Subcutaneous adipose tissue (tissue), 4 donors: ENCODE results near the gene COLQ. TPM values are rescaled to one million over a fixed set of nuclear protein-coding genes. Genes with fewer than 3 reads are reported as not detected.

Experiments
- total RNA-seq, 4 donors: library from RNA; depleted of rRNA; stranded (reverse); fragments of >200 nt; gene quantifications; one replicate each; pipeline ENCODE4 v1.1.0, GENCODE V29; 2016
- TF ChIP-seq, protein P1 (sequence below): fragments of 450-650 bp; IDR thresholded peaks from one replicate; pipeline ENCODE4 v1.5.1; 2016; ENCODE audit warnings: low read depth, mild to moderate bottlenecking, control low read depth, antibody characterized with exemption, moderate library complexity

COLQ gene
- total RNA-seq, 4 donors from 2014 or later = 2.0 to 5.1 (median 3.5) TPM

DNA sequence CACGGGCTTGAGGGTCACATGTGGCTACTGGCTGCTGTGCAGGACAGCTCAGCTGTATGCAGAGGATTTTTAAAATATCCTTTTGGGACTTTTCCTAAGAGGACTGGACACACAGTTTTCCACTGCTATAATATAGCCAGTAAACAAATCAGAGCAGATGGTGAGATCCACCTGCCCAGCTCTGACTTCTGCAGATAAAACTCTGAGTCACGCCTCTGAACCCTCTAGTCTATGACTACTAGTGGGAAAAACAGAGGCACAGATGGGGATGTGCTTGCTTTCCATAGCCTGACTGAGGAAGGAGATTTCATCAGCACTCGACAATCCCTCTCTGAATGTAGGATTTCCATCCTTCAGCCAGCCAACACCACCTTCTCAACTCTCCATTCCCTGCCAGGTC is 45.1 kb downstream of the COLQ start:
- TF ChIP-seq, protein P1, sequence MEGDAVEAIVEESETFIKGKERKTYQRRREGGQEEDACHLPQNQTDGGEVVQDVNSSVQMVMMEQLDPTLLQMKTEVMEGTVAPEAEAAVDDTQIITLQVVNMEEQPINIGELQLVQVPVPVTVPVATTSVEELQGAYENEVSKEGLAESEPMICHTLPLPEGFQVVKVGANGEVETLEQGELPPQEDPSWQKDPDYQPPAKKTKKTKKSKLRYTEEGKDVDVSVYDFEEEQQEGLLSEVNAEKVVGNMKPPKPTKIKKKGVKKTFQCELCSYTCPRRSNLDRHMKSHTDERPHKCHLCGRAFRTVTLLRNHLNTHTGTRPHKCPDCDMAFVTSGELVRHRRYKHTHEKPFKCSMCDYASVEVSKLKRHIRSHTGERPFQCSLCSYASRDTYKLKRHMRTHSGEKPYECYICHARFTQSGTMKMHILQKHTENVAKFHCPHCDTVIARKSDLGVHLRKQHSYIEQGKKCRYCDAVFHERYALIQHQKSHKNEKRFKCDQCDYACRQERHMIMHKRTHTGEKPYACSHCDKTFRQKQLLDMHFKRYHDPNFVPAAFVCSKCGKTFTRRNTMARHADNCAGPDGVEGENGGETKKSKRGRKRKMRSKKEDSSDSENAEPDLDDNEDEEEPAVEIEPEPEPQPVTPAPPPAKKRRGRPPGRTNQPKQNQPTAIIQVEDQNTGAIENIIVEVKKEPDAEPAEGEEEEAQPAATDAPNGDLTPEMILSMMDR = no peak

DNA sequence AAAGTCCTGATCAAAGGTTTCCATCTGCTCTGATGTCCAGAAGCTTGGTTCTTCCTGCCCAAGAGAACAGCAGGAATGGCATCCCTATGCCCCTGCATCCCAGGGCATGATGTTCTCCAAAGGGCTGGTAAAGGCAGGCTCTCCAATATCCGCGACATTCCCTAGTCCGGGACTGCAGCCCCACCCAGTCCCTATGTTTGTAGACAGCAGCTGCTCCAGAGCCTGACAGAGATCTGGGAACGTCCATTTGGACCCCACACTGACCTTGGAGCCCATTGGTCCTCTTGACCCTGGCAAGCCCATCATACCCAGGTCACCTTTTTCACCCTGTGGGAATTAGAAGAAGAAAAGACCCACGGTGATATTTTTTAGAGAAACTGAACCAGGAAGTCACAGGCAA is 46.3 kb downstream of the COLQ start:
- TF ChIP-seq, protein P1 = no peak

DNA sequence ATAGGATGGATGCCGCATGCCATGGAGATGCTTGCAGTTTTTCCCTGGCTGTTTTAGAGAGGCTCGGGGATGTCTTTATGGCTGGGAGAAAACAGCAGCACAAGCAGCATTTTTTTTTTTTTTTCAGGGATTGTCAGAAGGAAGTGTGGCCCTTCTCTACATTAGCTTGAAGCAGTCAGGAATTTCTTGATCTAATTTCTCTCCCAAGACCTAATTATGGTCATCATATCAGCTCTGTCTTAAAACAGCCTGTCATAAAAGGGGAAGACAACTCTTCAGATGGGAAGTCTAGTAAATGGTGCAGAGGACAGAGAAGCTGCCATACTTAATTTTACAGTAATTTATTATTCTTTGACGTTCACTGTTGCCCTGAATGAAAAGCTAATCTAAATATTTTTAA is 49.6 kb downstream of the COLQ start:
- TF ChIP-seq, protein P1 = no peak

DNA sequence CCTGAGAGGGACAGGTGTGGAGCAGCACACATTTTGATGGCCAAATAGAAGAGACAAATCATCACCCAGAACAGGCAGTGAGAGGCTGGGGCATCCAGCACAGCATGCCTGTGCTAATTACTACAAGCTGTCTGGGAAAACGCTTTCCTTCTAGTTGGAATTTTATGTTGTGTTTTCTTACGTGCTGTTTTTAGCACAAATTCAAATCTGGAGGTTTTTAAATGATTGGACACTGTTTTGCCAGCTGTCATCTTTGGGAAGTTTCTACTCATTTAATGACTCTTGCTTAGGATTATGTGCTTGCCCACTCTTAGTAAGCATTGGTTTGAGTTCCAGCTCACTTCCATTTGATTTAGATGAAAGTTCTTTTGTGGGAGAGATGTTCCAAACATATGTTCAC is 50.7 kb downstream of the COLQ start:
- TF ChIP-seq, protein P1 = no peak

DNA sequence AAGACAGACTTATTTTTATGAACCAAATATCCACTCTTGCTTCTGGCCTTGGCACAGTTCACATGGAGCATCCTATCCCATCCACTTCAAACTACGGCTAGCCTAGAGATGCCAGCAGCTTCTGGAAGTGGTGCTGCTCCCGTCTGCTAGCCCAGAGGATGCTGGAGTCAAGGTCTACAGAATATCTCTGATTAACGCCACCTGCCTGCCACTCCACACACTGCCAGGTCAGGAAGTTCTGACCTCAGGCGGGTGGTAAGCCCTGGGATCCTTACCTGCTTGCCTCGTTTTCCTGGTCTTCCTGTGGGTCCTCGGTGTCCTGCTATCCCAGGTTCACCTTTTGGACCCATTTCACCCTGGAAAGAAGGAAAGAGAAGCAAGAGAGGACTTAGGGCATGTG is 51.2 kb downstream of the COLQ start:
- TF ChIP-seq, protein P1 = no peak

DNA sequence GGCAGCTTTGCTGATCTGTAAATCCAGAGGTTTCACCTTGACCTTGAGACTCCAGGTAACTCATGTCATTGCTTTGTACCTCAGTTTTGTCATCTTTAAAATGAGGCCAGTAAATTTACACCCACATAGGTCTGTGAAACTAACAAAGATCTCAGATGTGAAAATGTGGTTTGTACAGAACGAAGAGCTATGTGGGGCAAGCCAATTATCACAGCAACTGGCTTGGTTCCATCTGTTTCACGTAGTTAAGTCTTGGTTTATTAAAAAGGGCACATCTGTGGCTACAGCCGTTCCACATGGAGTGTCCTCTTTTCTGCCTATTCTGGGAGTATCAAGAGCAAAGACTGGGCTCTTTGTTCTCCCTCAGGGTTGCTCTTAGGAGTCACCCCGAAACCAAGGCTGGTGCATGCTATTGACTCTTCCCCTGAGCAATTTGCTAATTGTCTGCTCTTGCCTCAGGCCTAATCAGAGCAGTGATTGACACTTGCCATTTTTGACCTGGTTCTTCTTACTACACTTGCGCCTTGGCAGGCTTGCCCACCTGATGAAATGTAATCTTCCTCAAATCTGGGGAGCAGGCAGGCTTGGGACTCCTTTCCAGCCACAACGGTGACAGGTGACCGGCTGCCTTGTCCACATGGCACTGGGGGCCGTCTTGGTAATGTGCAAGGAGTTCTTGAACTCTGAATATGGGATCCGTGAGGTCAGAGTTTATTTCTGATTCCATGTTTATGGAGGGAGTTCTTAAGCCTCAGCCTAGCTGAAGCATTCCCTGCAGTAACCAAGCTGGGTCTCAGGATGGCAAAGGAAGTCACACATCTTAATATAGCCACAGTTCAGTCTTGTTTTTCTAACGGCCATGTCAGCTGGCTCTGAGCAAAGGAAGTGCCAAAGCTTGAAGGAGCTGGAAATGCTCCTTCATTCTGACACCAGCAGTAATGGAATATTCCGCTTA is 54.0 kb downstream of the COLQ start:
- TF ChIP-seq, protein P1 = no peak

DNA sequence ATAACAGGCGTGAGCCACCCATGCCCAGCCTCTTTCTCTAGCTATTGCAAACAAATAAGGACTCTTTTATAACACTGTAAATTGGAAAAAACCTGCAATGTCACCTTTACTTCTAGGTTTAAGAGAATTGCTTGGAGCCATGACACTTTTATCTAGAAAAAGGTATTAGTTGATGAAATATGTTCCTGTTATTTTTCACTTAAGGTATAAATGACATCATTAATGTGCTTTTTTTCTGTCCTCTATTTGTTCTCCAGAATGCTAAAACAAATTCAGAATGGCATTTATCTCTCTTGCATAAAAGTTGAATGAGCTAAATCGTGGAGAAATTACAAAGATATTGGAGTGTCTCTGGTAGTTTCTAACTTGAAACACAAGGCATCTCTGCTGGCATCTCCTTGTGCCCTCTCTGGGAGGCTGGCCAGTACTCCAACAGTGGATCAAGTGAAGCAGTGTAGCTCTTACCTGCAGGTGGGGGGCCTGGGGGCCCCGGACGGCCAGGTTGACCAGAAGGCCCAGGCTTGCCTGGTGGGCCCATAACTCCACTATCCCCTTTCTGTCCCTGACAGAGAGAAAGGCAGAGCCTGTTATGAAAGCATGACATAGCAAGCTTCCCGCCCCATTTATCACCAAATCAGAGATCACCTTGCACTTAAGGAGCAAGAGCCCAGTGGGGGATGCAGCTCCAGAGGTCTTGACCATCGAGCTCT is 55.5 kb downstream of the COLQ start:
- TF ChIP-seq, protein P1 = no peak
